AG10803 (cell line): Measurements from ENCODE around the gene SLC25A21.
"Not testable (repeated sequence)": the region's sequence is repeated elsewhere in the genome, so short reads cannot be mapped to it uniquely, and the experiment has no call there.

Experiments
- DNase-seq: peaks from one replicate; pipeline ENCODE4 v3.0.0; 2010; ENCODE audit warnings: low read depth
- H3K4me3 ChIP-seq: 2 replicates; pipeline ENCODE4 v1.5.1; 2011; ENCODE audit warnings: mild to moderate bottlenecking, low read length, control low read depth
- TF ChIP-seq, protein P1 (sequence below): conservative IDR thresholded peaks from 2 replicates; pipeline ENCODE4 v1.5.1; 2011; ENCODE audit warnings: mild to moderate bottlenecking, low read length, control low read depth, inconsistent platforms

The SLC25A21 gene

DNA sequence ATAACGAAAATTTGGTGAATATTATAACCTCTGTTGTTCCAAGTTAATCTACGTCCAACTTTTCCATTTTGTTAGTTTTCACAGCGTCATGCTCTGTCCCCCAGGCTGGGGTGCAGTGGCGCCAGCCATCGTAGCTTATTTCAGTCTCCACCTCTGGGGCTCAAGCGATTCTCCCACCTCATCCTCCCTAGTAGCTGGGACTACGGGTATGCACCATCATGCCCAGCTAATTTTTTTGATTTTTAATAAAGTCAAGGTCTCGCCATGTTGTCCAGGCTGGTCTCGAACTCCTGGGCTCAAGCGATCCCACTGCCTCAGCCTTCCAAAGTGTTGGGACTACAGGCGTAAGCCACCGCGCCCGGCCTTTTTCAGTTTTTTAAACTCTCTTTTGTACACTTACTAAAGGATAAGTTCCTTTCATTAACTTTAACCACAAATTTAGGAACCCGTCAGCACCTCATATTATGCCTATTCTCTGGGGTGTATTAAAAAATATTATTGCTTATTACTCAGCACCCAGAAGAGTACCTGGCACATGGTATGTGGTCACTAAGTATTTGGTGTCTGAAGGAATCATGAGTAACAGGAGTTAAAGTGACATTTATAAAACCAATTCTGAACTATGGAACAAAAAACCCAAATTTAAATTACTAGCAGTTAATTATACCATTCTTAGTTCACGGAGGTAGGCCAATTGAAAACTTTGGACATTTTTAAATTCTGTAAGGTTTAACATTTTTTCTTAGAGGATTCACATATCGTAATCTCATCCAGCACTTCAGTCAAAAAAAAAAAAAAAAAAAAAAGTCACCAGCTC lies 24.4 kb upstream of the SLC25A21 start:
- no peak for DNase-seq
- H3K4me3 ChIP-seq = peak overlapping the region; percentile 82
- TF ChIP-seq, protein P1, sequence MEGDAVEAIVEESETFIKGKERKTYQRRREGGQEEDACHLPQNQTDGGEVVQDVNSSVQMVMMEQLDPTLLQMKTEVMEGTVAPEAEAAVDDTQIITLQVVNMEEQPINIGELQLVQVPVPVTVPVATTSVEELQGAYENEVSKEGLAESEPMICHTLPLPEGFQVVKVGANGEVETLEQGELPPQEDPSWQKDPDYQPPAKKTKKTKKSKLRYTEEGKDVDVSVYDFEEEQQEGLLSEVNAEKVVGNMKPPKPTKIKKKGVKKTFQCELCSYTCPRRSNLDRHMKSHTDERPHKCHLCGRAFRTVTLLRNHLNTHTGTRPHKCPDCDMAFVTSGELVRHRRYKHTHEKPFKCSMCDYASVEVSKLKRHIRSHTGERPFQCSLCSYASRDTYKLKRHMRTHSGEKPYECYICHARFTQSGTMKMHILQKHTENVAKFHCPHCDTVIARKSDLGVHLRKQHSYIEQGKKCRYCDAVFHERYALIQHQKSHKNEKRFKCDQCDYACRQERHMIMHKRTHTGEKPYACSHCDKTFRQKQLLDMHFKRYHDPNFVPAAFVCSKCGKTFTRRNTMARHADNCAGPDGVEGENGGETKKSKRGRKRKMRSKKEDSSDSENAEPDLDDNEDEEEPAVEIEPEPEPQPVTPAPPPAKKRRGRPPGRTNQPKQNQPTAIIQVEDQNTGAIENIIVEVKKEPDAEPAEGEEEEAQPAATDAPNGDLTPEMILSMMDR = no peak

DNA sequence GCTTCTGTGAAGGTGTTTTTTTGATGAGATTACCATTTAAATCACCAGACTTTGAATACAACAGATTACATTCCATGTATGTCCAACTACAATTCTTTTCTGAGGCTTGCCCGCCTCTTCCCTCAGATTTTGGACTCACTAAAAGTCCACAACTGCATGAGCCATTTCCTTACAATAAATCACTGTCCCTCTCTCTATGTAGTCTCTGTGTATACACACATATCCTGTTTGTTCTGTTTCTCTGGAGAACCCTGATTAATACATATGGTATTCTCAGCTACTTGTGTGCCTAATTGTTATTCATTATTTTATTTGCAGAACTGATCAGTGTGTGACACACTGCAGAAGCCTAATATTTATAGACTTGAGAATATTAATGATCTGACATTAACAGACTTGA lies 22.9 kb upstream of the SLC25A21 start:
- DNase-seq = peak; percentile 57
- no peak overlapping the region for H3K4me3 ChIP-seq
- TF ChIP-seq, protein P1 = no peak

DNA sequence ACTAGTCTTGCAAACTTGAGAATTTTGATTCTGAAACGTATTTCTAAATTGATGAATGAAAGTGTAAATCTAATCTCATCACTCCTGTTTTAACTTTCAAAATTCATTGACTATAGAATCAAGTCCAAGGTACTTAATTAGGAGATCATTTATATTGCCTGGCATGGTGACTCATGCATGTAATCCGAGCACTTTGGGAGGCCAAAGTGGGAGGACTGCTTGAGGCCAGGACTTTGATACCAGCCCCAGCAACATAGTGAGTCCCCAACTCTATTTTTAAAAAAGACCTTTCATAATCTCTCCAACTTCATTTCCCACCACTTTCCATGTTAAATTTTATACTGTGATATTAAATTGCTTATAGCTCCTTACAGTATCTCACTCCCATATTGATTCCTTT lies 22.3 kb upstream of the SLC25A21 start:
- TF ChIP-seq, protein P1 = no peak

DNA sequence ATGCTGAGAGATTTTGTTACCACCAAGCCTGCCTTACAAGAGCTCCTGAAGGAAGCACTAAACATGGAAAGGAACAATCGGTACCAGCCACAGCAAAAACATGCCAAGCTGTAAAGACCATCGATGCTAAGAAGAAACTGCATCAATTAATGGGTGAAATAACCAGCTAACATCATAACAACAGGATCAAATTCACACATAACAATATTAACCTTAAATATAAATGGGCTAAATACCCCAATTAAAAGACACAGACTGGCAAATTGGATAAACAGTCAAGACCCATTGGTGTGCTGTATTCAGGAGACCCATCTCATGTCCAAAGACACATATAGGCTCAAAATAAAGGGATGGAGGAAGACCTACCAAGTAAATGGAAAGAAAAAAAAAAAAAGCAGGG lies 17.3 kb upstream of the SLC25A21 start:
- not testable (repeated sequence) for DNase-seq

More for the DNA sequence above, 22.3 kb upstream of the SLC25A21 start:
- no peak overlapping the region for H3K4me3 ChIP-seq
- DNase-seq = no peak

DNA sequence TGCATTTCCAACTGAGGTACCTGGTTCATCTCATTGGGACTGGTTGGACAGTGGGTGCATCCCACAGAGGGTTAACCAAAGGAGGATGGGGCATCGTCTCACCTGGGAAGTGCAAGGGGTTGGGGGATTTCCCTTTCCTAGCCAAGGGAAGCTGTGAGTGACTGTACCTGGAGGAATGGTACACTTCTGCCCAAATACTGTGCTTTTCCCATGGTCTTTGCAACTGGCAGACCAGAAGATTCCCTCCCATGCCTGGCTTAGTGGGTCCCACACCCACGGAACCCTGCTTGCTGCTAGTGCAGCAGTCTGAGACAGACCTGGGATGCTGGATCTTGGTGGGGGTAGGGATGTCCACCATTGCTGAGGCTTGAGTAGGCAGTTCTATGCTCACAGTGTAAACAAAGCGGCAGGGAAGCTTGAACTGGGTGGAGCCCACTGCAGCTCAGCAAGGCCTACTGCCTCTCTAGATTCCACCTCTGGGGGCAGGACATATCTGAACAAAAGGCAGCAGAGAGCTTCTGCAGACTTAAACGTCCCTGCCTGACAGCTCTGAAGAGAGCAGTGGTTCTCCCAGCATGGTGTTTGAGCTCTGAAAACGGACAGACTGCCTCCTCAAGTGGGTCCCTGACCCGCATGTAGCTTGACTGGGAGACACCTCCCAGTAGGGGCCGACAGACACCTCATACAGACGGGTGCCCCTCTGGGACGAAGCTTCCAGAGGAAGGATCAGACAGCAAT lies 15.6 kb upstream of the SLC25A21 start:
- not testable (repeated sequence) for DNase-seq, H3K4me3 ChIP-seq

More for the DNA sequence above, 17.3 kb upstream of the SLC25A21 start:
- H3K4me3 ChIP-seq = not testable (repeated sequence)

DNA sequence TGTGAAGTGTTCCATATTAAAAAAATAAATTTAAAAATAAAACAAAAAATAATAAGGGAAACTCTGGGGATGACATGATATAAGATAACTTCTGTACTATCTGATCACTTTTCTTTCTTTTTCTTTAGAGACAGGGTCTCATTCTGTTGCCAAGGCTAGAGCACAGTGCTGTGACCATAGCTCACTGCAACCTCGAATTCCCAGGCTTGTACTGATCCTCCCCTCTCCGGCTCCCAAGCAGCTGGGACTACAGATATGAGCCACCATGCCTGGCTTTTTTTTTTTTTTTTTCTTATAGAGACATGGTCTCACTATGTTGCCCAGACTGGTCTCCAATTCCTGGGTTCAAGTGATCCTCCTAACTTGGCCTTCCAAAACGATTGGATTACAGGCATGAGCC lies 14.9 kb upstream of the SLC25A21 start:
- no peak overlapping the region for H3K4me3 ChIP-seq
- TF ChIP-seq, protein P1 = no peak
- no peak for DNase-seq

DNA sequence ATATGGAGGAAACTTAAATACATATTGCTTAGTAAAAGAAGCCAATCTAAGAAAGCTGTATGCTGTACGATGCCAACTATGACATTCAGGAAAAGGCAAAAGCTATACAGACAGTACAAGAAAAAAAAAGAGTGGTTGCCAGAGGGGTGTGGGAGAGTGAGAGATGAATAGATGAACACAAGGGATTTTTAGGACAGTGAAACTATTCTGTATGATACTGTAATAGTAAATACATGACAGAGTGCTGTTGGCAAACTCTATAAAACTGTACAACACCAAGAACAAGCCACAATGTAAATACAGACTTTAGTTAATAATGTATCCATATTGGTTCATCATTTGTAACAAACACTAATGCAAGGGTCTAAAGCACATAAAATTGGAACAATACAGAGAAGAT lies 14.5 kb upstream of the SLC25A21 start:
- H3K4me3 ChIP-seq = no peak overlapping the region
- DNase-seq = no peak
- TF ChIP-seq, protein P1 = no peak

DNA sequence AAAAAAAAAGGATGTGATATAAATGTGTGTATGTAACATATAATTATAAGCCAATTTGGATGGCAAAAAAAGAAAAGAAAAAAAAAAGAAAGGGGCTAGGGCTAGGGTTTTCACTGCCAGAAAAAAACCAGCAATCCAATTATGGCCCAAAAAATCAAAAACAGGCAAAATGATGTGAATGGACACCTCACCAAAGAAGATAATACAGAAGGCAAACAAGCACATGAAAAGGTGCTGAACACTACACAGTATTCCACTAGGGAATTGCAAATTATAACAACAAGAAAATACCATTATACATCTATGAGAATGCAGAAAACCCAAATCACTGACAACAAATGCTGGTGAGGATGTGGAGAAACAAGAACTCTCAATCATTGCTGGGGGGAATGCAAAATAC lies 13.3 kb upstream of the SLC25A21 start:
- TF ChIP-seq, protein P1 = no peak
- H3K4me3 ChIP-seq = no peak overlapping the region
- DNase-seq = no peak

DNA sequence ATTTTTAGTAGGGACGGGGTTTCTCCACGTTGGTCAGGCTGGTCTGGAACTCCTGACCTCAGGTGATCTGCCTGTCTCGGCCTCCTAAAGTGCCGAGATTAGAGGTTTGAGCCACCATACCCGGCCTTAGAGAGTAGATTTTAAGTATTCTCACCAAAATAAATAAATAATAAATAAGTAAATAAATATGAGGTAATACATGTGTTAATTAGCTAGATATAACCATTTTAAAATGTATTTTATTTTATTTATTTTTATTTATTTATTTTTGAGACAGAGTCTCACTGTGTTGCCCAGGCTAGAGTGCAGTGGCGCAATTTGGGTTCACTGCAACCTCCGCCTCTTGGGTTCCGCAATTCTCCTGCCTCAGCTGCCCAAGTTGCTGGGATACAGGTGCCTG lies 12.1 kb upstream of the SLC25A21 start:
- not testable (repeated sequence) for H3K4me3 ChIP-seq, DNase-seq
